T47D (cell line): ENCODE results near the gene BBS10.
"Not testable (repeated sequence)": the region's sequence is repeated elsewhere in the genome, so short reads cannot be mapped to it uniquely, and the experiment has no call there.

Source experiments
- DNase-seq, 2 experiments: peaks; one replicate each; pipeline versions ENCODE4 v3.0.0 to v3.0.0-alpha.2; 2011 to 2012; ENCODE audit warnings: low read depth in 1 of 2, low spot score in 1 of 2
- JUND ChIP-seq: IDR thresholded peaks from 2 replicates; pipeline ENCODE4 v1.6.1; 2012; ENCODE audit warnings: low read depth
- in situ Hi-C: cut with HindIII; loops from 2 replicates; pipeline ENCODE4 v1.10.0; 2016; ENCODE audit warnings: low sequenced_read_pairs, low pct_unique_long_range_greater_than_20kb

The BBS10 gene

GRCh38 chr12:76348079-76348901 is at the start of gene BBS10:
Gene BBS10, minus strand, starts transcription at chr12:76348415. Its CDS starts 57 bp downstream, at chr12:76348358.
- no peak for TF ChIP-seq JUND
- in situ Hi-C loops = no loop called here
- peak; percentile 84 to 94 for DNase-seq

- TF ChIP-seq JUND = no peak
- in situ Hi-C loops = no loop called here
- DNase-seq = no peak
Observed at GRCh38 chr12:76391461-76391860, 43.2 kb upstream of the BBS10 start.

GRCh38 chr12:76387614-76388013 is 39.4 kb upstream of the BBS10 start:
- no peak for DNase-seq
- in situ Hi-C loops = no loop called here
- no peak for TF ChIP-seq JUND

- in situ Hi-C loops = no loop called here
- no peak for TF ChIP-seq JUND
- DNase-seq = no peak
Observed at GRCh38 chr12:76384560-76384959, 36.3 kb upstream of the BBS10 start.

GRCh38 chr12:76383988-76384387 is 35.8 kb upstream of the BBS10 start:
- DNase-seq = no peak
- in situ Hi-C loops = no loop called here
- no peak for TF ChIP-seq JUND

GRCh38 chr12:76379261-76379660 is 31.0 kb upstream of the BBS10 start:
- in situ Hi-C loops = no loop called here
- no peak for DNase-seq
- no peak for TF ChIP-seq JUND

- DNase-seq, in situ Hi-C loops: not testable (repeated sequence)
Observed at GRCh38 chr12:76376876-76377275, 28.7 kb upstream of the BBS10 start.

- in situ Hi-C loops = no loop called here
- peak; percentile 52 for TF ChIP-seq JUND
- DNase-seq = peak in 1 of 2 experiments; percentile 65
Observed at GRCh38 chr12:76375939-76376338, 27.7 kb upstream of the BBS10 start.

- in situ Hi-C loops = no loop called here
- no peak for TF ChIP-seq JUND
- DNase-seq = peak in 1 of 2 experiments; percentile 11
Observed at GRCh38 chr12:76375470-76375869, 27.3 kb upstream of the BBS10 start.

- in situ Hi-C loops = no loop called here
- DNase-seq = no peak
- TF ChIP-seq JUND = no peak
Observed at GRCh38 chr12:76374386-76375020, 26.3 kb upstream of the BBS10 start.

- in situ Hi-C loops = no loop called here
- no peak for DNase-seq
- TF ChIP-seq JUND = no peak
Observed at GRCh38 chr12:76368230-76368629, 20.0 kb upstream of the BBS10 start.

GRCh38 chr12:76366163-76366562 is 17.9 kb upstream of the BBS10 start:
- no peak for DNase-seq
- TF ChIP-seq JUND = no peak
- in situ Hi-C loops = no loop called here

- DNase-seq, in situ Hi-C loops: not testable (repeated sequence)
Observed at GRCh38 chr12:76364131-76364530, 15.9 kb upstream of the BBS10 start.
